Upper lobe of left lung (tissue), 6 donors: Measurements from ENCODE around the gene CSPG5. TPM values are rescaled to one million over a fixed set of nuclear protein-coding genes. Genes with fewer than 3 reads are reported as not detected.

Experiments
- ATAC-seq, 2 donors: fragments of 200-7000 bp; cut with Tn5 transposase; one replicate each; pipeline ENCODE4 v1.9.1; 2022; ENCODE audit warnings: mild to moderate bottlenecking in 2 of 2, moderate library complexity in 2 of 2; ENCODE audit not compliant: low FRiP score in 2 of 2
- DNase-seq, 2 donors: peaks; one replicate each; pipeline ENCODE4 v3.0.0-alpha.2; 2019 to 2020
- H3K27ac ChIP-seq, 4 donors: fragments of 200-600 bp; sonication (generic); one replicate each; pipeline ENCODE4 v1.5.1; 2016 to 2019
- H3K27me3 ChIP-seq, 4 donors: fragments of 200-600 bp; sonication (generic); one replicate each; pipeline ENCODE4 v1.5.1; 2017 to 2019
- H3K36me3 ChIP-seq, 4 donors: fragments of 200-600 bp; sonication (generic); one replicate each; pipeline ENCODE4 v1.5.1; 2016 to 2019
- H3K4me1 ChIP-seq, 4 donors: fragments of 200-600 bp; sonication (generic); one replicate each; pipeline ENCODE4 v1.5.1; 2018 to 2019
- H3K4me3 ChIP-seq, 4 donors: fragments of 200-600 bp; sonication (generic); one replicate each; pipeline ENCODE4 v1.5.1; 2017 to 2019; ENCODE audit warnings: mild to moderate bottlenecking in 2 of 4, moderate library complexity in 1 of 4
- H3K9me3 ChIP-seq, 4 donors: fragments of 200-600 bp; sonication (generic); one replicate each; pipeline ENCODE4 v1.5.1; 2018 to 2019
- CTCF ChIP-seq, 6 experiments: fragments of 450-650 bp in 4 of 6; fragments of 200-600 bp in 2 of 6; sonication (generic) in 2 of 6; IDR thresholded peaks; one replicate each; pipeline ENCODE4 v1.5.1; 2016 to 2019; ENCODE audit warnings: antibody characterized with exemption in 6 of 6
- EP300 ChIP-seq, 4 donors: sonication (generic); formaldehyde crosslinking; IDR thresholded peaks; one replicate each; pipeline ENCODE4 v1.5.1; 2017; ENCODE audit warnings: antibody characterized with exemption in 4 of 4, control low read depth in 2 of 4
- POLR2A ChIP-seq, 4 donors: fragments of 450-650 bp; IDR thresholded peaks; one replicate each; pipeline ENCODE4 v1.5.1; 2016 to 2017; ENCODE audit warnings: antibody characterized with exemption in 4 of 4, mild to moderate bottlenecking in 2 of 4
- POLR2AphosphoS5 ChIP-seq, 2 donors: sonication (generic); formaldehyde crosslinking; IDR thresholded peaks; one replicate each; pipeline ENCODE4 v1.5.1; 2017; ENCODE audit warnings: antibody characterized with exemption in 2 of 2
- WGBS, 2 donors: methylation state at CpG; one replicate each; pipeline ENCODE4 v1.1.5; 2017 to 2018; 5-methylcytosine and 5-hydroxymethylcytosine counted together
- total RNA-seq, 6 donors: library from RNA; depleted of rRNA in 4 of 6; stranded (reverse); fragments of >200 nt in 4 of 6; gene quantifications; one replicate each; pipeline versions ENCODE4 v1.1.0 to v1.2.1, GENCODE V29; 2016 to 2021
- donor health status: DM: no; HTN: no; CAD: no; lungs with moderate emphysema.
- donor health status: DM: no; HTN: yes; CAD: no; lungs with severe emphysema.

Gene CSPG5
- total RNA-seq, 6 donors from 2014 or later, result 4.2 to 12.3 (median 6.5) TPM

GRCh38 chr3:47605652-47606051 is 27.0 kb upstream of the CSPG5 start:
- TF ChIP-seq EP300 (IDR thresholded peaks at IDR 0.05) (no peak), CTCF (IDR thresholded peaks at IDR 0.05) (no peak), POLR2A (IDR thresholded peaks at IDR 0.05) (no peak), POLR2AphosphoS5 (IDR thresholded peaks at IDR 0.05) (no peak)
- WGBS, 2 donors, result 48 to 96% methylated on average over 2 of the region's 2 CpGs
- Histone ChIP-seq H3K27me3 (no peaks in the 10 kb centered on the region), H3K27ac (no peak overlapping the region), H3K9me3 (no peaks in the 10 kb centered on the region), H3K4me3 (peak overlapping the region in 1 of 4 donors; percentile 12), H3K4me1 (no peaks in the 10 kb centered on the region), H3K36me3 (peaks cover 4 to 68% (median 26%) of the 10 kb centered on the region in 4 donors)
- no peak for DNase-seq
- no peak for ATAC-seq

DNA sequence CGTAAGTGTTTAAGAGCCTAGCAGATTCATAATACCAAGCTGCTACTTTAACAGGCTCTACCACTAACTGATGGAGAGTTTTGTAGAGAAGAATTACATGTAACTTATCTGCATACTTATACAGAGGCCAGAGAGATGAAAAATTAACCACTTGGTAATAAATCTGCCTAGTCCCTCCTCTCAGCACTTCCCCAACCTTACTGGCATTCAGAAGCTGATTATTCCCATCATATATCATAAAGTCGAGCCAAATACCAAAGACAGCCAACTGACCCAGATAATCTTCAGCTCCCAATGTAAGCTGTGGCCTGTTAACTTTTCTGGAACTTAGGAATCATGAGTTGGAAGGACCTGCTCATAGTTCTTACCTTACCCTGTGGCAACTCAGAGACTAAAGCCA is 25.5 kb upstream of the CSPG5 start:
- TF ChIP-seq POLR2AphosphoS5 (IDR thresholded peaks at IDR 0.05) (no peak), EP300 (IDR thresholded peaks at IDR 0.05) (no peak), POLR2A (IDR thresholded peaks at IDR 0.05) (no peak), CTCF (IDR thresholded peaks at IDR 0.05) (no peak)
- 81 to 94% methylated on average over 2 of the region's 2 CpGs for WGBS, 2 donors
- Histone ChIP-seq H3K9me3 (no peaks in the 10 kb centered on the region), H3K4me1 (no peaks in the 10 kb centered on the region), H3K4me3 (no peak overlapping the region), H3K27ac (no peak overlapping the region), H3K27me3 (no peaks in the 10 kb centered on the region), H3K36me3 (peaks cover 7 to 63% (median 17%) of the 10 kb centered on the region in 4 donors)
- no peak for ATAC-seq
- no peak for DNase-seq

DNA sequence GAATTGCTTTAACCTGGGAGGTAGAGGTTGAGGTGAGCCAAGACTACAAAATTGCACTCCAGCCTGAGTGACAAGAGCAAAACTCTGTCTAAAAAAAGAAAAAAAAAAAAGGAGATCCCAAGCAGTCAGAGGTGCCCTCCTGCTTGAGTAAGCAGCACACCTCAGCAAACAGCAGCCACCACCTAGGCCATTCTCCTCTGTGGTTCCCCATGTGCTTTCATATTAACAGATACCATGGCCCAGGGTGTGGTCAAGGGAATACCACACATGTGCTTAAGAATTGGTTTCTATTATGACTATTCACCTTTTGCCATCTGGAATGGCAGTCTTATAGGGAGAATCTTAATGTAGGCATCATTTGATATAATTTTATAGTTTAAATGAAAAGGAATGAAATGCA is 24.7 kb upstream of the CSPG5 start:
- ATAC-seq (no peak), DNase-seq (no peak)
- no peaks in the 10 kb centered on the region for H3K27me3 ChIP-seq
- no peak for TF ChIP-seq EP300 (IDR thresholded peaks at IDR 0.05)
- no peak for TF ChIP-seq CTCF (IDR thresholded peaks at IDR 0.05)
- TF ChIP-seq POLR2AphosphoS5 (IDR thresholded peaks at IDR 0.05), result no peak
- no peak for TF ChIP-seq POLR2A (IDR thresholded peaks at IDR 0.05)
- H3K4me1 ChIP-seq, result no peaks in the 10 kb centered on the region
- H3K9me3 ChIP-seq, result no peaks in the 10 kb centered on the region
- H3K36me3 ChIP-seq, result peaks cover 7 to 55% (median 13%) of the 10 kb centered on the region in 4 donors
- no peak overlapping the region for H3K27ac ChIP-seq
- no peak overlapping the region for H3K4me3 ChIP-seq

DNA sequence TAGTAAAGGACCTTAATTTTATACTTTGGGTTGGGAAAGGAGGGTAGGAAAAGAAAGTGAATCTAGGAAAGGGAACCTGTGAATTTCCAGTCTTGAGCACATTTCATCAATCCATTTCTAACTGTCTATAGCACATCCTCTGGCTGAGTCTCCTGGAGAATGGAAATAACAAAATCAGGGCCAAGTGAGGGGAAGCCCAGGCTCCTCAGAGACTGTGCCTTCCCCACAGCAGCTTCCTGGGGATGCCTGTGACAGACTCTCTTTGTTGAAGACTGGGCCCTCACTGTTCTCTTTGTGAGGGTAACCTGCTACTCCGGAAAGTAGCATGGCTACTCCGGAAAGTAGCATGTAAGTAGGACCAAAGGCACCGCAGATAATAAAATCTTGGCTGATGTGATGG is 22.6 kb upstream of the CSPG5 start:
- TF ChIP-seq POLR2AphosphoS5 (IDR thresholded peaks at IDR 0.05) (no peak), EP300 (IDR thresholded peaks at IDR 0.05) (no peak), POLR2A (IDR thresholded peaks at IDR 0.05) (no peak), CTCF (IDR thresholded peaks at IDR 0.05) (no peak)

DNA sequence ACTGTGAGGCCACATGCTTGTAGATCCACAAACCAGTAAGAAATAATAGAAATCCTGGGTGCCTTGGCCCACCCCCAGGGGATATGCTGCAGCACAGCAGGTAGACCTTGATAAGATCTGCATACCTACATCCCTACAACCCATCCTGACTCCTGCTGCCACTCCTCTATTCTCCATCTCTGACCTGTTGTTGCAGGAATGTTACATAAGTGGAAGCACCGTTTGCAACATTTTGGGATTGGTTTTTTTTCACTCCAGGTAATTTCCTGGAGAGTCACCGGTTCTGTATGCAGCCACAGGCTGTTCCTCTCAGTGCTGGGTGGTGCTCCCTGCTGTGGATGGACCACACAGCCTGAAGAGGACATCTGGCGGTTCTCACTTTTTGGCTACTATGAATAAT is 16.1 kb upstream of the CSPG5 start:
- Histone ChIP-seq H3K27me3 (no peaks in the 10 kb centered on the region), H3K4me1 (no peaks in the 10 kb centered on the region), H3K4me3 (no peak overlapping the region), H3K27ac (no peak overlapping the region), H3K36me3 (peaks cover under 1 to 36% (median 14%) of the 10 kb centered on the region in 4 donors), H3K9me3 (no peaks in the 10 kb centered on the region)
- ATAC-seq (no peak), DNase-seq (no peak)
- 77 to 86% methylated on average over 3 of the region's 3 CpGs for whole genome bisulfite sequencing, 2 donors
- TF ChIP-seq POLR2AphosphoS5 (IDR thresholded peaks at IDR 0.05) (no peak), POLR2A (IDR thresholded peaks at IDR 0.05) (no peak), CTCF (IDR thresholded peaks at IDR 0.05) (no peak), EP300 (IDR thresholded peaks at IDR 0.05) (no peak)

More for the DNA sequence above, 22.6 kb upstream of the CSPG5 start:
- Histone ChIP-seq H3K4me1 (no peaks in the 10 kb centered on the region), H3K36me3 (peaks cover 5 to 41% (median 10%) of the 10 kb centered on the region in 4 donors), H3K4me3 (no peak overlapping the region), H3K27ac (no peak overlapping the region), H3K9me3 (no peaks in the 10 kb centered on the region), H3K27me3 (no peaks in the 10 kb centered on the region)
- WGBS, 2 donors, result 97 to 98% methylated on average over 3 of the region's 3 CpGs
- DNase-seq (no peak), ATAC-seq (no peak)
